SK-N-SH (cell line): ENCODE data around the gene ARHGEF4. TPM values are rescaled to one million over a fixed set of nuclear protein-coding genes. Genes with fewer than 3 reads are reported as not detected.

Source experiments
- CTCF ChIA-PET: fragments of 300-600, 350-600 bp; formaldehyde crosslinking; extraction: SDS; loops from one replicate; lab custom pipeline; 2021; lab: Yijun Ruan, JAX
- POLR2A ChIA-PET: fragments of 350-600 bp; sonication (Branson Sonifier 250); formaldehyde crosslinking; extraction: SDS; loops from one replicate; lab custom pipeline; 2020; ENCODE audit warnings: antibody characterized with exemption, inconsistent platforms; lab: Yijun Ruan, JAX
- DNase-seq: peaks from one replicate; pipeline ENCODE4 v3.0.0; 2012
- H2AFZ ChIP-seq: fragments of 200-600 bp; sonication (generic); 2 replicates; pipeline ENCODE4 v1.8.1; 2016; ENCODE audit warnings: antibody characterized with exemption, mild to moderate bottlenecking, low read depth
- H3F3A ChIP-seq: fragments of 200-600 bp; sonication (generic); replicated peaks from 2 replicates; pipeline ENCODE3; 2016; ENCODE audit warnings: antibody characterized with exemption, mild to moderate bottlenecking; ENCODE audit not compliant: insufficient read depth
- H3K27ac ChIP-seq, 2 experiments: fragments of 200-500 bp in 1 of 2; fragments of 200-600 bp in 1 of 2; sonication (Bioruptor generic) in 1 of 2; sonication (generic), shearing (Covaris generic) in 1 of 2; 2 replicates each; pipeline versions ENCODE4 v1.5.1 to v1.6.1; 2014 to 2016; ENCODE audit warnings: low read depth in 2 of 2, inconsistent platforms in 1 of 2, low read length in 1 of 2, mild to moderate bottlenecking in 1 of 2, mixed read lengths in 1 of 2
- H3K27me3 ChIP-seq: fragments of 200-600 bp; sonication (generic), shearing (Covaris generic); 2 replicates; pipeline ENCODE4 v1.6.1; 2016; ENCODE audit warnings: mixed run types; ENCODE audit not compliant: insufficient read depth
- H3K36me3 ChIP-seq, 2 experiments: fragments of 200-500 bp in 1 of 2; fragments of 200-600 bp in 1 of 2; sonication (Bioruptor generic) in 1 of 2; sonication (generic) in 1 of 2; replicated peaks in 1 of 2; 2 replicates each; pipeline versions ENCODE3 to v1.5.1; 2014 to 2016; ENCODE audit warnings: low read length in 1 of 2, mild to moderate bottlenecking in 1 of 2; ENCODE audit not compliant: insufficient read depth in 2 of 2, control insufficient read depth in 1 of 2
- H3K4me1 ChIP-seq, 2 experiments: fragments of 200-500 bp in 1 of 2; fragments of 200-600 bp in 1 of 2; sonication (Bioruptor generic) in 1 of 2; sonication (generic), shearing (Covaris generic) in 1 of 2; 2 replicates each; pipeline versions ENCODE4 v1.5.1 to v1.6.1; 2014 to 2016; ENCODE audit warnings: low read depth in 1 of 2, low read length in 1 of 2, mixed run types in 1 of 2; ENCODE audit not compliant: insufficient read depth in 2 of 2, control insufficient read depth in 1 of 2
- H3K4me2 ChIP-seq: fragments of 200-600 bp; sonication (generic), shearing (Covaris generic); 2 replicates; pipeline ENCODE4 v1.6.1; 2017; ENCODE audit warnings: mixed run types
- H3K4me3 ChIP-seq, 2 experiments: fragments of 200-500 bp in 1 of 2; fragments of 200-600 bp in 1 of 2; sonication (Bioruptor generic) in 1 of 2; sonication (generic), shearing (Covaris generic) in 1 of 2; 2 replicates each; pipeline versions ENCODE4 v1.5.1 to v1.8.1; 2014 to 2016; ENCODE audit warnings: low read depth in 2 of 2, inconsistent platforms in 1 of 2, low read length in 1 of 2, mild to moderate bottlenecking in 1 of 2, mixed read lengths in 1 of 2, moderate library complexity in 1 of 2
- H3K79me2 ChIP-seq: fragments of 200-600 bp; sonication (generic); 2 replicates; pipeline ENCODE4 v1.8.1; 2017; ENCODE audit warnings: mild to moderate bottlenecking; ENCODE audit not compliant: insufficient read depth
- H3K9ac ChIP-seq: fragments of 200-600 bp; sonication (generic); 2 replicates; pipeline ENCODE4 v1.6.1; 2017; ENCODE audit warnings: mixed run types
- H3K9me2 ChIP-seq: fragments of 200-600 bp; sonication (generic); 2 replicates; pipeline ENCODE4 v1.6.1; 2017; ENCODE audit warnings: mixed run types
- H3K9me3 ChIP-seq: fragments of 200-600 bp; sonication (generic); 2 replicates; pipeline ENCODE4 v1.6.1; 2017; ENCODE audit warnings: mixed run types, mild to moderate bottlenecking, moderate library complexity
- H4K20me1 ChIP-seq: fragments of 200-600 bp; sonication (generic); 2 replicates; pipeline ENCODE4 v1.6.1; 2017; ENCODE audit warnings: mild to moderate bottlenecking, mixed run types; ENCODE audit not compliant: insufficient read depth
- CHD2 ChIP-seq: fragments of 150-350 bp; IDR thresholded peaks from 2 replicates; pipeline ENCODE4 v1.6.1; 2018; ENCODE audit warnings: low read length; ENCODE audit not compliant: partially characterized antibody
- EP300 ChIP-seq, 2 experiments: IDR thresholded peaks; 2 replicates each; pipeline versions ENCODE4 v1.4.0 to v1.6.1; 2012; ENCODE audit warnings: borderline replicate concordance in 1 of 2, low read depth in 1 of 2, low read length in 1 of 2
- FOXJ3 ChIP-seq: sonication (generic); formaldehyde crosslinking; IDR thresholded peaks from 2 replicates; pipeline ENCODE4 v1.5.1; 2020; ENCODE audit warnings: mild to moderate bottlenecking, missing genetic modification reagents
- FOXM1 ChIP-seq: IDR thresholded peaks from 2 replicates; pipeline ENCODE4 v1.4.0; 2012; ENCODE audit warnings: low read depth, mild to moderate bottlenecking
- IRF3 ChIP-seq: fragments of 150-350 bp; IDR thresholded peaks from 2 replicates; pipeline ENCODE4 v1.6.1; 2016; ENCODE audit warnings: mild to moderate bottlenecking, low read depth, low read length
- NFIC ChIP-seq: IDR thresholded peaks from 2 replicates; pipeline ENCODE4 v1.4.0; 2012; ENCODE audit warnings: borderline replicate concordance
- RCOR1 ChIP-seq: fragments of 150-350 bp; IDR thresholded peaks from 2 replicates; pipeline ENCODE4 v1.6.1; 2017; ENCODE audit warnings: antibody characterized with exemption, low read length
- RFX5 ChIP-seq: IDR thresholded peaks from 2 replicates; pipeline ENCODE4 v1.6.1; 2012; ENCODE audit warnings: mild to moderate bottlenecking, improper control_type of control experiment, low read length
- SIN3A ChIP-seq: IDR thresholded peaks from 2 replicates; pipeline ENCODE4 v1.6.1; 2012; ENCODE audit warnings: low read depth, mild to moderate bottlenecking, low read length, moderate library complexity, borderline replicate concordance
- TAF1 ChIP-seq: IDR thresholded peaks from 2 replicates; pipeline ENCODE4 v1.6.1; 2012; ENCODE audit warnings: low read depth, mild to moderate bottlenecking, low read length, moderate library complexity, borderline replicate concordance
- USF1 ChIP-seq: IDR thresholded peaks from 2 replicates; pipeline ENCODE4 v1.4.0; 2012; ENCODE audit warnings: low read depth, borderline replicate concordance
- YY1 ChIP-seq: IDR thresholded peaks from 2 replicates; pipeline ENCODE4 v1.4.0; 2012; ENCODE audit warnings: low read depth, mild to moderate bottlenecking
- WGBS: methylation state at CpG from one replicate; pipeline ENCODE4 v1.1.6; 2017; ENCODE audit warnings: low lambda C conversion rate; 5-methylcytosine and 5-hydroxymethylcytosine counted together
- polyA plus RNA-seq, 3 experiments: library from polyadenylated mRNA; depleted of rRNA; stranded (reverse); fragments of >200 nt; gene quantifications; 2 replicates each; pipeline ENCODE4 v1.2.3, GENCODE V29; 2012

The ARHGEF4 gene
- polyA plus RNA-seq, 1 of the 3 experiments (the other 2 are of a cell fraction): 2.3 TPM

- TF ChIP-seq FOXJ3 (CRISPR knock-in tag): no peak
- no peak for TF ChIP-seq IRF3
- no peak for TF ChIP-seq YY1
- TF ChIP-seq EP300 (IDR thresholded peaks at IDR 0.05; ENCODE audit: borderline replicate concordance in 1 of 2, low read depth in 1 of 2, low read length in 1 of 2): no peak; a peak in 1 of 4 replicates
- peak; percentile 13 for TF ChIP-seq CHD2
- no peak for TF ChIP-seq FOXM1
- no peak for TF ChIP-seq RCOR1
Measured at GRCh38 chr2:130797493-130798435, 39.0 kb upstream of the ARHGEF4 start (continued).

- peak; percentile 89 for DNase-seq
- H3K9ac ChIP-seq: 0 out of 2 replicates have a peak overlapping the region, but pooled peaks have one; percentile 81
Measured at GRCh38 chr2:130798472-130799218, 38.1 kb upstream of the ARHGEF4 start.

More at GRCh38 chr2:130798472-130799218, 38.1 kb upstream of the ARHGEF4 start:
- WGBS: 17% methylated on average over 19 of the region's 30 CpGs
- no peaks in the 10 kb centered on the region for H4K20me1 ChIP-seq
- POLR2A ChIA-PET: interaction anchor here (2.1 kb wide), 1 partner anchor 21 kb away, joined by 6 read pairs; no protein-coding TSS in a partner anchor
- no peaks in the 10 kb centered on the region for H3K27me3 ChIP-seq
- H3K9me2 ChIP-seq: no peaks in the 10 kb centered on the region
- CTCF ChIA-PET: interaction anchor here (0.5 to 7.1 kb wide), 22 partner anchors 9 to 350 kb away, joined by 3 to 249 read pairs (median 8); partner anchors contain the start of gene ARHGEF4
- no peaks in the 10 kb centered on the region for H3K9me3 ChIP-seq
- no peaks in the 10 kb centered on the region for H3F3A ChIP-seq
- peak overlapping the region; percentile 95 for H3K4me2 ChIP-seq
- peak overlapping the region; percentile 79 to 85 for H3K4me3 ChIP-seq
- TF ChIP-seq EP300 (IDR thresholded peaks at IDR 0.05; ENCODE audit: borderline replicate concordance in 1 of 2, low read depth in 1 of 2, low read length in 1 of 2) (no peak), TAF1 (no peak), RFX5 (no peak), CHD2 (peak; percentile 19), NFIC (peak; percentile 78), IRF3 (no peak), USF1 (no peak), SIN3A (no peak)
- H2AFZ ChIP-seq: peak overlapping the region; percentile 94; the same call in 1 of the 2 replicates
- no peaks in the 10 kb centered on the region for H3K79me2 ChIP-seq
- H3K4me1 ChIP-seq: peaks cover 0 to 11% of the 10 kb centered on the region in 2 experiments; a peak in 1 of 4 replicates
- H3K27ac ChIP-seq: 0 out of 4 replicates have a peak overlapping the region, but pooled peaks of 1 of the 2 experiments have one; percentile 36
- H3K36me3 ChIP-seq: no peaks in the 10 kb centered on the region
